RWPE2 (cell line): ENCODE data around the gene FAM120B.

ENCODE experiments used
- ATAC-seq: fragments of 200-7000 bp; cut with Tn5 transposase; 3 replicates; pipeline ENCODE4 v1.9.1; 2021; ENCODE audit warnings: low read depth
- DNase-seq: peaks from one replicate; pipeline ENCODE4 v3.0.0-alpha.2; 2020; ENCODE audit warnings: low spot score
- H3K27ac ChIP-seq: fragments of 450-650 bp; 2 replicates; pipeline ENCODE4 v1.5.1; 2017; ENCODE audit warnings: mild to moderate bottlenecking; ENCODE audit not compliant: poor library complexity, severe bottlenecking
- H3K27me3 ChIP-seq: fragments of 250-450 bp; sonication (Bioruptor Pico); 2 replicates; pipeline ENCODE4 v1.5.1; 2021; ENCODE audit warnings: mild to moderate bottlenecking, moderate library complexity; ENCODE audit not compliant: insufficient read depth, poor library complexity, severe bottlenecking
- H3K36me3 ChIP-seq: fragments of 250-450 bp; sonication (Bioruptor Pico); 2 replicates; pipeline ENCODE4 v1.5.1; 2020; ENCODE audit warnings: low read depth, mild to moderate bottlenecking, moderate library complexity
- H3K4me1 ChIP-seq: fragments of 250-450 bp; sonication (Bioruptor Pico); 2 replicates; pipeline ENCODE4 v1.5.1; 2021; ENCODE audit warnings: mild to moderate bottlenecking, moderate library complexity; ENCODE audit not compliant: insufficient read depth, poor library complexity, severe bottlenecking
- H3K4me3 ChIP-seq: fragments of 250-450 bp; sonication (Bioruptor Pico); 2 replicates; pipeline ENCODE4 v1.5.1; 2021; ENCODE audit warnings: mild to moderate bottlenecking, moderate library complexity; ENCODE audit not compliant: severe bottlenecking
- H3K9me3 ChIP-seq: fragments of 250-450 bp; sonication (Bioruptor Pico); 2 replicates; pipeline ENCODE4 v1.5.1; 2021; ENCODE audit warnings: mild to moderate bottlenecking, moderate library complexity; ENCODE audit not compliant: severe bottlenecking
- CTCF ChIP-seq: fragments of 450-650 bp; IDR thresholded peaks from one replicate; pipeline ENCODE4 v1.5.1; 2017; ENCODE audit warnings: mild to moderate bottlenecking, moderate library complexity; ENCODE audit not compliant: poor library complexity, severe bottlenecking

Gene FAM120B

GRCh38 chr6:170272341-170273065, 34.1 kb upstream of the FAM120B start:
- ATAC-seq: no peak
- DNase-seq: no peak
- no peak overlapping the region for H3K27ac ChIP-seq
- H3K36me3 ChIP-seq: no peaks in the 10 kb centered on the region
- no peaks in the 10 kb centered on the region for H3K9me3 ChIP-seq
- TF ChIP-seq CTCF: no peak
- H3K4me3 ChIP-seq: no peak overlapping the region
- no peaks in the 10 kb centered on the region for H3K27me3 ChIP-seq
- no peaks in the 10 kb centered on the region for H3K4me1 ChIP-seq

- Histone ChIP-seq H3K27me3 (no peaks in the 10 kb centered on the region), H3K4me3 (no peak overlapping the region), H3K4me1 (no peaks in the 10 kb centered on the region), H3K27ac (no peak overlapping the region), H3K9me3 (no peaks in the 10 kb centered on the region), H3K36me3 (no peaks in the 10 kb centered on the region)
- no peak for TF ChIP-seq CTCF
- DNase-seq (no peak), ATAC-seq (no peak)
Observed at GRCh38 chr6:170273191-170273590, 33.4 kb upstream of the FAM120B start.

- Histone ChIP-seq H3K36me3 (no peaks in the 10 kb centered on the region), H3K4me3 (no peak overlapping the region), H3K27ac (no peak overlapping the region), H3K27me3 (no peaks in the 10 kb centered on the region), H3K4me1 (no peaks in the 10 kb centered on the region), H3K9me3 (no peaks in the 10 kb centered on the region)
- TF ChIP-seq CTCF: no peak
- DNase-seq: peak; percentile 13
- ATAC-seq: no peak
Observed at GRCh38 chr6:170273681-170274080, 32.9 kb upstream of the FAM120B start.

GRCh38 chr6:170274713-170275560, 31.6 kb upstream of the FAM120B start:
- no peak for TF ChIP-seq CTCF
- H3K4me3 ChIP-seq: no peak overlapping the region
- ATAC-seq (no peak), DNase-seq (peak; percentile 34)
- H3K27me3 ChIP-seq: no peaks in the 10 kb centered on the region
- no peak overlapping the region for H3K27ac ChIP-seq
- no peaks in the 10 kb centered on the region for H3K9me3 ChIP-seq
- H3K36me3 ChIP-seq: no peaks in the 10 kb centered on the region
- H3K4me1 ChIP-seq: no peaks in the 10 kb centered on the region
